GM23338 (cell line): ENCODE results near the gene UBL3. TPM values are rescaled to one million over a fixed set of nuclear protein-coding genes. Genes with fewer than 3 reads are reported as not detected.

Experiments
- ATAC-seq: fragments of 200-7000 bp; cut with Tn5 transposase; 3 replicates; pipeline ENCODE4 v1.9.1; 2020
- DNase-seq: peaks from one replicate; pipeline ENCODE4 v3.0.0-alpha.2; 2015; ENCODE audit warnings: low spot score
- H2AFZ ChIP-seq: fragments of 200-600 bp; sonication (generic); 2 replicates; pipeline ENCODE4 v1.8.0; 2016; ENCODE audit warnings: antibody characterized with exemption, mild to moderate bottlenecking, moderate library complexity
- H3F3A ChIP-seq: fragments of 200-600 bp; sonication (generic); replicated peaks from 2 replicates; pipeline ENCODE4 v1.8.0; 2017; ENCODE audit warnings: antibody characterized with exemption, mixed run types, low read depth
- H3K27ac ChIP-seq: fragments of 200-600 bp; sonication (generic); 2 replicates; pipeline ENCODE4 v1.6.1; 2016; ENCODE audit warnings: low read depth
- H3K27me3 ChIP-seq: fragments of 200-600 bp; sonication (generic); 2 replicates; pipeline ENCODE4 v1.8.0; 2016; ENCODE audit warnings: mild to moderate bottlenecking, mixed run types, moderate library complexity; ENCODE audit not compliant: insufficient read depth
- H3K36me3 ChIP-seq: fragments of 200-600 bp; sonication (generic); 2 replicates; pipeline ENCODE4 v1.8.0; 2016; ENCODE audit warnings: mild to moderate bottlenecking; ENCODE audit not compliant: insufficient read depth
- H3K4me1 ChIP-seq: fragments of 200-600 bp; sonication (generic); 2 replicates; pipeline ENCODE4 v1.8.0; 2016; ENCODE audit warnings: mild to moderate bottlenecking, moderate library complexity; ENCODE audit not compliant: insufficient read depth
- H3K4me2 ChIP-seq: fragments of 200-600 bp; sonication (generic); 2 replicates; pipeline ENCODE4 v1.7.1; 2017; ENCODE audit warnings: mixed run types
- H3K4me3 ChIP-seq: fragments of 200-600 bp; sonication (generic); 2 replicates; pipeline ENCODE4 v1.6.1; 2016; ENCODE audit warnings: mixed run types
- H3K79me2 ChIP-seq: fragments of 200-600 bp; sonication (generic); replicated peaks from 2 replicates; pipeline ENCODE4 v1.8.0; 2017; ENCODE audit warnings: mild to moderate bottlenecking; ENCODE audit not compliant: insufficient read depth
- H3K9me2 ChIP-seq: fragments of 200-600 bp; sonication (generic); 2 replicates; pipeline ENCODE4 v1.8.0; 2017; ENCODE audit not compliant: insufficient read depth
- H4K20me1 ChIP-seq: fragments of 200-600 bp; sonication (generic); replicated peaks from 2 replicates; pipeline ENCODE4 v1.8.0; 2017; ENCODE audit warnings: mild to moderate bottlenecking; ENCODE audit not compliant: insufficient read depth
- H3K27ac Mint-ChIP-seq: 2 replicates; pipeline ENCODE4 v1.8.0; 2020; ENCODE audit warnings: inconsistent platforms, mild to moderate bottlenecking, moderate library complexity, mixed read lengths
- H3K27me3 Mint-ChIP-seq: 3 replicates; pipeline ENCODE4 v1.8.0; 2022; ENCODE audit warnings: low read depth, mild to moderate bottlenecking, moderate library complexity, mixed read lengths, inconsistent platforms; ENCODE audit not compliant: insufficient read depth, poor library complexity
- H3K36me3 Mint-ChIP-seq: 3 replicates; pipeline ENCODE4 v1.8.0; 2021; ENCODE audit warnings: low read depth, mild to moderate bottlenecking, inconsistent platforms, moderate library complexity, mixed read lengths
- H3K4me1 Mint-ChIP-seq: 3 replicates; pipeline ENCODE4 v1.8.0; 2020; ENCODE audit warnings: mild to moderate bottlenecking, inconsistent platforms, mixed read lengths
- H3K4me3 Mint-ChIP-seq: 3 replicates; pipeline ENCODE4 v1.8.0; 2021; ENCODE audit warnings: moderate library complexity, mild to moderate bottlenecking, inconsistent platforms, mixed read lengths
- H3K9me3 Mint-ChIP-seq: 3 replicates; pipeline ENCODE4 v1.8.0; 2020; ENCODE audit warnings: moderate library complexity, mild to moderate bottlenecking, inconsistent platforms, mixed read lengths
- CTCF ChIP-seq, 2 experiments: fragments of 200-600 bp in 1 of 2; sonication (generic) in 1 of 2; conservative IDR thresholded peaks; 2 replicates each; pipeline versions ENCODE4 v1.5.1 to v1.6.1; 2016 to 2017; ENCODE audit warnings: antibody characterized with exemption in 2 of 2, low read depth in 2 of 2, mild to moderate bottlenecking in 2 of 2, moderate library complexity in 1 of 2
- EZH2 ChIP-seq: fragments of 200-600 bp; sonication (generic); IDR thresholded peaks from one replicate; pipeline ENCODE4 v1.8.0; 2017; ENCODE audit warnings: antibody characterized with exemption, mild to moderate bottlenecking, low read depth; ENCODE audit not compliant: unreplicated experiment
- EZH2phosphoT487 ChIP-seq: fragments of 200-600 bp; sonication (generic); IDR thresholded peaks from one replicate; pipeline ENCODE4 v1.8.1; 2018; ENCODE audit warnings: antibody characterized with exemption; ENCODE audit not compliant: unreplicated experiment
- JUNB ChIP-seq: IDR thresholded peaks from one replicate; pipeline ENCODE4 v1.6.1; 2016; ENCODE audit warnings: antibody characterized with exemption; ENCODE audit not compliant: unreplicated experiment
- POLR2AphosphoS5 ChIP-seq: IDR thresholded peaks from 2 replicates; pipeline ENCODE4 v1.6.1; 2016; ENCODE audit warnings: antibody characterized with exemption, low read depth
- REST ChIP-seq: IDR thresholded peaks from one replicate; pipeline ENCODE4 v1.6.1; 2018; ENCODE audit warnings: antibody characterized with exemption; ENCODE audit not compliant: unreplicated experiment
- ZNF114 ChIP-seq: fragments of 250-450 bp; sonication (Bioruptor Pico); IDR thresholded peaks from 2 replicates; pipeline ENCODE4 v1.5.0; 2020; ENCODE audit warnings: mild to moderate bottlenecking, moderate library complexity
- ZNF331 ChIP-seq: fragments of 250-450 bp; sonication (Bioruptor Pico); IDR thresholded peaks from 2 replicates; pipeline ENCODE4 v1.5.0; 2020; ENCODE audit warnings: low read depth, mild to moderate bottlenecking, moderate library complexity
- ZNF462 ChIP-seq: fragments of 250-450 bp; sonication (Bioruptor Pico); IDR thresholded peaks from 2 replicates; pipeline ENCODE4 v1.5.0; 2020; ENCODE audit warnings: mild to moderate bottlenecking, moderate library complexity
- polyA plus RNA-seq: library from polyadenylated mRNA; unstranded; fragments of >200 nt; fragmentation: Nextera tagmentation; extraction: Ambion mirVana; gene quantifications from 2 replicates; pipeline ENCODE4 v1.2.1, GENCODE V29; 2016
- total RNA-seq: library from RNA; depleted of rRNA; stranded (reverse); fragments of >200 nt; shearing (Covaris generic); gene quantifications from 2 replicates; pipeline ENCODE4 v1.2.3, GENCODE V29; 2014

Gene UBL3
- total and polyA plus RNA-seq, 2 experiments from 2014 or later = 9.7 to 21.1 TPM

- TF ChIP-seq ZNF462 (CRISPR knock-in tag) = no peak
- TF ChIP-seq EZH2 = no peak
- TF ChIP-seq EZH2phosphoT487 = no peak
- TF ChIP-seq ZNF114 (CRISPR knock-in tag) = no peak
- no peak for TF ChIP-seq POLR2AphosphoS5
- TF ChIP-seq ZNF331 (CRISPR knock-in tag) = no peak
- TF ChIP-seq JUNB = no peak
Measured at GRCh38 chr13:29865934-29866333, 15.5 kb upstream of the UBL3 start (continued).

- ATAC-seq (no peak), DNase-seq (no peak)
- Mint-ChIP-seq H3K9me3 (no peaks in the 10 kb centered on the region), H3K27me3 (no peaks in the 10 kb centered on the region), H3K4me1 (peaks cover 3% of the 10 kb centered on the region; the same call in 2 of the 3 replicates), H3K27ac (no peak overlapping the region), H3K36me3 (no peaks in the 10 kb centered on the region), H3K4me3 (no peak overlapping the region)
- H3K36me3 ChIP-seq = no peaks in the 10 kb centered on the region
- 0 out of 2 replicates have a peak overlapping the region, but pooled peaks have one; percentile 52 for H2AFZ ChIP-seq
- H3K27me3 ChIP-seq = no peaks in the 10 kb centered on the region
- H3K4me1 ChIP-seq = peaks cover 4% of the 10 kb centered on the region; the same call in 1 of the 2 replicates
- no peak overlapping the region for H3K27ac ChIP-seq
- no peaks in the 10 kb centered on the region for H4K20me1 ChIP-seq
- no peak overlapping the region for H3K4me2 ChIP-seq
- no peaks in the 10 kb centered on the region for H3F3A ChIP-seq
- H3K4me3 ChIP-seq = no peak overlapping the region
- H3K9me2 ChIP-seq = 0 out of 2 replicates have a peak, but pooled peaks cover 5% of the 10 kb centered on the region
- H3K79me2 ChIP-seq = no peaks in the 10 kb centered on the region
- TF ChIP-seq CTCF (conservative IDR thresholded peaks at IDR 0.05; ENCODE audit: low read depth in 2 of 2) (no peak), REST (no peak), ZNF114 (CRISPR knock-in tag) (no peak)
Measured at GRCh38 chr13:29861694-29862110, 11.3 kb upstream of the UBL3 start.
